ENCODE measurements around the gene FFAR1.
"Not testable (repeated sequence)": the region's sequence is repeated elsewhere in the genome, so short reads cannot be mapped to it uniquely, and the experiment has no call there.

FFAR1 gene

DNA sequence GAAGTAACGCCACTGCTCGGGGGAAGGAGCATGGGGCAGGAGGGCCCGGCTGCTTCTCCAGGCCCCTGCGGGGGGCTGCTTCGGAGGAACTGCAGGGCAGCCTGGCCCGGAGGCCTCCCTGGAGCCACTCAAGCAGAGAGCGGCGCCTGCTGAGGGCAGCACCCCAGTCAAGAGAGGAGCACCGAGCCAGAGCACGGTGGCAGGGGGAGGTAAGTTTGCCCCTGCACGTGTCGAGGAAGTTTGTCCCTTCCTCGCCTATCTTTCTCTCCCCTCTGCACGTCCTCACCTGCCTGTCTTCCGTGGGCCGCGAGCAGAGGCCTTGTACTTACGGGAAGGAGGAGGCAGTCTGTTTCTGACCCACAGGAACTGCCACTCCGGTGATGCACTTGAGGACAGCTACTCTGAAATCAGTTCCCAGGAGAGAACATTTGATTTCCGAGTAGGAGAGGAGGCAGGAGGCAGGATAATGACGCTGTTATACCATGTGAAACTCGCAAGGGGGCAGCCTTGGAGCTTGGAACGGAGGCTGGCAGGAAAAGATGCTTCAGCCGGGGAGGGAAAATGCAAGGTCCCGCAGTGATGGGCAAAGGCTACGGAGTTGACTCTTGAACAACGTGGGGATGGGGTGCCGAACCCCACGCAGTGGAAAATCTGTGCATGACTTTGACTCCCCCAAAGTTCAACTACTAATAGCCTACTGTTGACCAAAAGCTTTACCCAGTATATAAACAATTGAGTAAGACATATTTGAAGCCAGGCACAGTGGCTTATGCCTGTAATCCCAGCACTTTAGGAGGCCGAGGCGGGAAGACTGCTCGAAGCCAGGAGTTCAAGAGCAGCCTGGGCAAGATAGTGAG is 5.0 kb downstream of the FFAR1 start:
- no peak overlapping the region for H3K4me3 ChIP-seq (ENCODE audit: low read length)
- TF ChIP-seq, protein P1, sequence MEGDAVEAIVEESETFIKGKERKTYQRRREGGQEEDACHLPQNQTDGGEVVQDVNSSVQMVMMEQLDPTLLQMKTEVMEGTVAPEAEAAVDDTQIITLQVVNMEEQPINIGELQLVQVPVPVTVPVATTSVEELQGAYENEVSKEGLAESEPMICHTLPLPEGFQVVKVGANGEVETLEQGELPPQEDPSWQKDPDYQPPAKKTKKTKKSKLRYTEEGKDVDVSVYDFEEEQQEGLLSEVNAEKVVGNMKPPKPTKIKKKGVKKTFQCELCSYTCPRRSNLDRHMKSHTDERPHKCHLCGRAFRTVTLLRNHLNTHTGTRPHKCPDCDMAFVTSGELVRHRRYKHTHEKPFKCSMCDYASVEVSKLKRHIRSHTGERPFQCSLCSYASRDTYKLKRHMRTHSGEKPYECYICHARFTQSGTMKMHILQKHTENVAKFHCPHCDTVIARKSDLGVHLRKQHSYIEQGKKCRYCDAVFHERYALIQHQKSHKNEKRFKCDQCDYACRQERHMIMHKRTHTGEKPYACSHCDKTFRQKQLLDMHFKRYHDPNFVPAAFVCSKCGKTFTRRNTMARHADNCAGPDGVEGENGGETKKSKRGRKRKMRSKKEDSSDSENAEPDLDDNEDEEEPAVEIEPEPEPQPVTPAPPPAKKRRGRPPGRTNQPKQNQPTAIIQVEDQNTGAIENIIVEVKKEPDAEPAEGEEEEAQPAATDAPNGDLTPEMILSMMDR (conservative IDR thresholded peaks at IDR 0.05; ENCODE audit: low read length) = peak; percentile 87
- peak; percentile 69 for DNase-seq (ENCODE audit: low read depth)

DNA sequence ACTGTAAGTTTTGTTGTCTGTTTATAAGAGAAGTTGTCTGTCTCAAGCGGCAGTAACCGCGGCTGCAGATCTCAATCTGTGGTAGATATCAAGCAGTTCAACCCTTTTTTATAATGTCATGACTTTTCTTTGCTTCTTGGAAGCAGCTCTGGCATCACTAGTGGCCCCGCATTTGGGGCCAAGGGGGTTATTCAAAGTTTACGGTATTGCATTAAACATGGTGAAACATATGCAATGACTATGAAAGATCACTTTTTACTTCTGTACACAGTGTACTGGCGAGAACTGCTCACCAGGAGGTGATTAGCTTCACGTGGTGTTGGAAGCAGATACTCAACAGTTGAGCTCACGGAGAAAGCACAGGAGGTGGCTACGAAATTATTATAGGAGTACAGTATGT is 5.9 kb downstream of the FFAR1 start:
- DNase-seq (ENCODE audit: low read depth) = no peak
- no peak overlapping the region for H3K4me3 ChIP-seq (ENCODE audit: low read length)
- TF ChIP-seq, protein P1 (conservative IDR thresholded peaks at IDR 0.05; ENCODE audit: low read length) = no peak

DNA sequence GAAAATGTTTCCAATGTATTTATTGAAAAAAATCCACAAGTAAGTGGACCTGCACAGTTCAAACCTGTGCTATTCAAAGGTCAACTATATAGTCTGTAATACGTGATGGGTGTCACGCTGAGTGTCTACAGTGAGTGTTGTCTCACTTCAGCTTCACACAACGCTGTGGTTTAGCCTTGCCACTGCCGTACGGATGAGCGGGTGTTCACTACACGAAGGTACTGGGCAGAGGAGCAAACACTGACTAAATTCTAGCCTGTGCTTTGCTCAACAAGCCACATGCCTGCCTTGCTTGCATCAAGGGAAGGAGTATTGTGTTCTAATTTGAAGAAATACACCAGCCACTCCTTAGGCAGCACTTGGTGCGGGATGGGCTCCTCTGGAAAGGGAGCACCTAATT is 7.2 kb downstream of the FFAR1 start:
- TF ChIP-seq, protein P1 (conservative IDR thresholded peaks at IDR 0.05; ENCODE audit: low read length) = no peak
- no peak overlapping the region for H3K4me3 ChIP-seq (ENCODE audit: low read length)
- DNase-seq (ENCODE audit: low read depth) = no peak

DNA sequence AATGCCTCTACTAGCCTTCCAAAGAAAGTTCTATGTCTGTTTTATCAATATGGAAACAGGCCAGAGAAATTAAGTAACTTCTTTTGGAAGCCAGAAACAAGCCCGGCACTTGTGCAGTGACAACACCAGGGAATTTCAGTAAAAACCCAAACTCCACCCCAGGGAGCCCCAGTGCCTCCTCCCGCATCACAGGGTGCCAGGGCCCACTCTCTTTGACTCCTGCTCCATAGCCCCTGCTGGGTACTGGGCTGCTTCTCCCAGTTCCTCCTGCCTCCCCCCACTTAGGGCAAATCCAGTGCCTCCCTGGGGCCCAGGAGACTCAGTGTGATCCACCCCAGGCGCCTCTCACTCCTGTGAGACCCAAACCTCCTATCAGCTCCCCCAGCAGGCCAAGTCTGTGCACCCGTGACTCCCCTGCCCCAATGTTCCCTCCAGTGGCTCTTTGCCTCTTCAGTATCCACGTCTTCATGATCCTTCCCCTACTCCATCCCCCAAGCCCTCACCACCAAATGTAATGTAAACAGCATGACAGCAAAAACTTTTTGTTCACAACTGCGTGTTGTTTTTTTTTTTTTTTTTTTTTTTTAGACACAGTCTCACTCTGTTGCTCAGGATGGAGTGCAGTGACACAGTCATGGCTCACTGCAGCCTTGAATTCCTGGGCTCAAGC is 8.2 kb downstream of the FFAR1 start:
- no peak overlapping the region for H3K4me3 ChIP-seq (ENCODE audit: low read length)
- DNase-seq (ENCODE audit: low read depth) = no peak
- TF ChIP-seq, protein P1 (conservative IDR thresholded peaks at IDR 0.05; ENCODE audit: low read length) = no peak

DNA sequence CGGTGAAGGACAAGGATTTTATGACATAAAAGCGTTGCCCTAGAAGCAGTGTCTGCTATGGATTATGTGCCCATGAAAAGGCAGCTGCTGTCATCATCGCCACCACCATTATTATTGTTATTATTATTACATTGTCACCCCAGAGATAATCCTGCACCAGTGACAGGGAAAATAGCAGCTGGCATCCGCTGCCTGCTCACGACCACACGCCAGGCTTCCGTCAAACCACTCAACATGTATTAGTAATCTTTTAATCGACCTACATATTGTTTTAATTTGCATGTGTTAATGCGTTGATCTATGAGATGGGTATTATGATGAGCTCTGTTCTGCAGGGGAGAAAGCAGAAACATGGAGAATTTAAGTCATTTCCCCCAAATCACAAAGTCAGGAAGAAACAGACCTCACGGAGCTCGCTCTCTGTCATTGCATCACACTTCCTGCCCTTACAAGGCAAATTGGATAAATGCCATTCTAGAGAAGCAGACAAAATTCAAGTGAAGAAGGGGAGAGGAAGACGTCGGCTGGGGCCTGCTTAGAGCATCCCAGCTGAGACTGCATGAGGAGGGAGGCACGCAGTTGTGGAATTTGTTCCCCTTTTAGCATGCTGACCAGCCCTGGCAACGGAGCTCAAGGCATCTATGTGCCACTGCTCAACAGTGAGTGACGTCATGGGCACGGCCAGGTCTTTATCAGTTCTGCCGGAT is 10.3 kb downstream of the FFAR1 start, which contains the start of gene FFAR3:
FFAR3 (plus strand) TSS at position 594 of the 707 bp plus-strand sequence. CDS start 431 bp downstream, outside the sequence.
- DNase-seq (ENCODE audit: low read depth) = peak; percentile 56
- no peak within 1 kb of the TSS for H3K4me3 ChIP-seq (ENCODE audit: low read length)
- TF ChIP-seq, protein P1 (conservative IDR thresholded peaks at IDR 0.05; ENCODE audit: low read length) = no peak

DNA sequence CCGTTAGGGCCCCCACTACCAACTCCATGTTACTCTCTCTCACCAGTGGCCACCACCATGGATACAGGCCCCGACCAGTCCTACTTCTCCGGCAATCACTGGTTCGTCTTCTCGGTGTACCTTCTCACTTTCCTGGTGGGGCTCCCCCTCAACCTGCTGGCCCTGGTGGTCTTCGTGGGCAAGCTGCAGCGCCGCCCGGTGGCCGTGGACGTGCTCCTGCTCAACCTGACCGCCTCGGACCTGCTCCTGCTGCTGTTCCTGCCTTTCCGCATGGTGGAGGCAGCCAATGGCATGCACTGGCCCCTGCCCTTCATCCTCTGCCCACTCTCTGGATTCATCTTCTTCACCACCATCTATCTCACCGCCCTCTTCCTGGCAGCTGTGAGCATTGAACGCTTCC is 11.1 kb downstream of the FFAR1 start:
- H3K4me3 ChIP-seq (ENCODE audit: low read length); DNase-seq (ENCODE audit: low read depth): not testable (repeated sequence)

DNA sequence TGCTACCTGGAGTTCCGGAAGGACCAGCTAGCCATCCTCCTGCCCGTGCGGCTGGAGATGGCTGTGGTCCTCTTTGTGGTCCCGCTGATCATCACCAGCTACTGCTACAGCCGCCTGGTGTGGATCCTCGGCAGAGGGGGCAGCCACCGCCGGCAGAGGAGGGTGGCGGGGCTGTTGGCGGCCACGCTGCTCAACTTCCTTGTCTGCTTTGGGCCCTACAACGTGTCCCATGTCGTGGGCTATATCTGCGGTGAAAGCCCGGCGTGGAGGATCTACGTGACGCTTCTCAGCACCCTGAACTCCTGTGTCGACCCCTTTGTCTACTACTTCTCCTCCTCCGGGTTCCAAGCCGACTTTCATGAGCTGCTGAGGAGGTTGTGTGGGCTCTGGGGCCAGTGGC is 11.7 kb downstream of the FFAR1 start:
- not testable (repeated sequence) for H3K4me3 ChIP-seq (ENCODE audit: low read length); DNase-seq (ENCODE audit: low read depth)

DNA sequence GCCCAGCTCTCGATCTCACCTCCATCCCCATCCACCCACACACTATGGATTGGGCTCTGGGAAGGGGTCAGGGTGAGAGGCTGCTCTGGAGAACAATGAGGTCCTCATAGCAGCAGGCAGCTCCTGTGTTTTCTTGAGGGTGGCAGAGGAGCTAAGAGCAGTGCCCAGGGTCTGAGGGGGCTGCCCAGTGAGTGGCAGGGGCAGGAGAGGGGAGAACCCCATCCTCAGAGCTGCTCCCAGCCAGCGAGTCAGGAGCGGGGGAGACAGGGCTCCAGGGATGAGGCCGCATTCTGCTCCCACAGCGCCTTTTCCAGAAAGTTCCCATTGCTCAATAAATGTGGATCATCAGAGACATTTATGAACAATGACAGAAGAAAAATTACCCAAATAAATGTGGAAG is 12.4 kb downstream of the FFAR1 start:
- H3K4me3 ChIP-seq (ENCODE audit: low read length); DNase-seq (ENCODE audit: low read depth): not testable (repeated sequence)
